OCI-LY1 (cell line): ENCODE data around the gene CNTN5.

ENCODE experiments used
- H2AFZ ChIP-seq: fragments of 200-600 bp; sonication (generic), shearing (Covaris generic); 2 replicates; pipeline ENCODE4 v1.6.0; 2014; ENCODE audit warnings: antibody characterized with exemption, mild to moderate bottlenecking, low read length
- H3F3A ChIP-seq: fragments of 200-600 bp; sonication (generic), shearing (Covaris generic); 2 replicates; pipeline ENCODE4 v1.6.0; 2014; ENCODE audit warnings: mild to moderate bottlenecking, antibody characterized with exemption, low read length, moderate library complexity; ENCODE audit not compliant: insufficient read depth
- H3K27ac ChIP-seq: fragments of 200-600 bp; sonication (generic); 2 replicates; pipeline ENCODE4 v1.5.1; 2014; ENCODE audit warnings: low read length, mixed run types, mild to moderate bottlenecking, low read depth; ENCODE audit not compliant: poor library complexity, severe bottlenecking
- H3K27me3 ChIP-seq: fragments of 200-600 bp; sonication (generic); 2 replicates; pipeline ENCODE4 v1.6.0; 2014; ENCODE audit warnings: antibody characterized with exemption, mild to moderate bottlenecking, low read length, moderate library complexity; ENCODE audit not compliant: insufficient read depth
- H3K36me3 ChIP-seq: fragments of 200-600 bp; sonication (generic); 2 replicates; pipeline ENCODE4 v1.6.1; 2014; ENCODE audit warnings: mild to moderate bottlenecking, antibody characterized with exemption, low read length, moderate library complexity, mixed read lengths; ENCODE audit not compliant: insufficient read depth
- H3K4me1 ChIP-seq: fragments of 200-600 bp; sonication (generic); 2 replicates; pipeline ENCODE4 v1.5.1; 2014; ENCODE audit warnings: mild to moderate bottlenecking, low read length, moderate library complexity; ENCODE audit not compliant: insufficient read depth, severe bottlenecking
- H3K4me2 ChIP-seq: fragments of 200-600 bp; sonication (generic), shearing (Covaris generic); 2 replicates; pipeline ENCODE4 v1.6.1; 2014; ENCODE audit warnings: low read length
- H3K4me3 ChIP-seq: fragments of 200-600 bp; sonication (generic); 2 replicates; pipeline ENCODE4 v1.5.1; 2014; ENCODE audit warnings: low read length, low read depth, mild to moderate bottlenecking, mixed read lengths; ENCODE audit not compliant: poor library complexity, severe bottlenecking
- H3K79me2 ChIP-seq: fragments of 200-600 bp; shearing (Covaris generic); 2 replicates; pipeline ENCODE4 v1.6.1; 2016; ENCODE audit warnings: mixed run types, low read length, mixed read lengths; ENCODE audit not compliant: insufficient read depth
- H3K9ac ChIP-seq: fragments of 200-600 bp; sonication (generic), shearing (Covaris generic); 2 replicates; pipeline ENCODE4 v1.6.1; 2014; ENCODE audit warnings: mild to moderate bottlenecking, low read length, mixed read lengths
- H3K9me2 ChIP-seq: fragments of 200-600 bp; sonication (generic), shearing (Covaris generic); 2 replicates; pipeline ENCODE4 v1.6.1; 2014; ENCODE audit warnings: low read depth, mild to moderate bottlenecking, low read length, mixed read lengths
- H3K9me3 ChIP-seq: fragments of 200-600 bp; shearing (Covaris generic); 2 replicates; pipeline ENCODE4 v1.6.1; 2014; ENCODE audit warnings: low read length, mixed read lengths
- H4K20me1 ChIP-seq: fragments of 200-600 bp; sonication (generic), shearing (Covaris generic); 2 replicates; pipeline ENCODE4 v1.6.0; 2016; ENCODE audit warnings: mild to moderate bottlenecking, low read length; ENCODE audit not compliant: insufficient read depth
- CTCF ChIP-seq: fragments of 200-600 bp; sonication (generic), shearing (Covaris generic); IDR thresholded peaks from 2 replicates; pipeline ENCODE4 v1.5.1; 2017; ENCODE audit warnings: mild to moderate bottlenecking, antibody characterized with exemption, low read length, moderate library complexity, mixed read lengths
- EZH2 ChIP-seq: fragments of 200-600 bp; sonication (generic), shearing (Covaris generic); IDR thresholded peaks from 2 replicates; pipeline ENCODE4 v1.8.0; 2017; ENCODE audit warnings: borderline replicate concordance, mixed run types, mild to moderate bottlenecking, antibody characterized with exemption, low read length, moderate library complexity, mixed read lengths

CNTN5 gene

DNA sequence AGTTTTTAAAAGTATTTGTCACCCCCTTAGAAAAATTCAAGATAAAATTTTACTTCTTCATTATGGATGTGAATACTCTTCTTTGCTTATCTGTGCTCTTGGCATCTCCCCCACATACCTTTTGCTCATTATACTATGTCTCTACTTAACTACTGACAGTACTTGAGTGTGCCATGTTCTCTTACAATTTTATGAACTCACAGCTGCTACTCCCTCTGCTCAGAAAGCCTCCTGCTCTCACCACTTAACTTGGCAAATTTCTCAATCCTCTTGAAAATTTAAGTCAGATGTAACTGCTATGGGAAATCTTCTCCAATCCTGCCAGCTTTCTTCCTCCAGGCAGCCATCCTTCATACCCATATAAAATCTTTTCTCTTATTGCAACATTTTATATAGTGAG, 163.4 kb downstream of the CNTN5 start:
- Histone ChIP-seq H3K27ac (no peak overlapping the region), H3K9me3 (no peaks in the 10 kb centered on the region), H3K79me2 (no peaks in the 10 kb centered on the region)

GRCh38 chr11:99188221-99188620, 167.5 kb downstream of the CNTN5 start:
- no peak overlapping the region for H3K9ac ChIP-seq
- no peaks in the 10 kb centered on the region for H3K36me3 ChIP-seq
- no peaks in the 10 kb centered on the region for H3K9me2 ChIP-seq
- H3K4me2 ChIP-seq, result no peak overlapping the region
- H3K79me2 ChIP-seq, result no peaks in the 10 kb centered on the region
- H3K9me3 ChIP-seq, result no peaks in the 10 kb centered on the region
- no peaks in the 10 kb centered on the region for H3F3A ChIP-seq
- no peak for TF ChIP-seq EZH2
- TF ChIP-seq CTCF, result no peak
- H4K20me1 ChIP-seq, result no peaks in the 10 kb centered on the region
- no peaks in the 10 kb centered on the region for H3K4me1 ChIP-seq
- no peak overlapping the region for H2AFZ ChIP-seq
- no peaks in the 10 kb centered on the region for H3K27me3 ChIP-seq
- no peak overlapping the region for H3K27ac ChIP-seq
- no peak overlapping the region for H3K4me3 ChIP-seq

More for the DNA sequence above, 163.4 kb downstream of the CNTN5 start:
- Histone ChIP-seq H3F3A (no peaks in the 10 kb centered on the region), H3K4me1 (no peaks in the 10 kb centered on the region), H4K20me1 (no peaks in the 10 kb centered on the region), H3K4me3 (no peak overlapping the region), H3K36me3 (no peaks in the 10 kb centered on the region), H3K4me2 (no peak overlapping the region), H2AFZ (no peak overlapping the region), H3K27me3 (no peaks in the 10 kb centered on the region), H3K9me2 (no peaks in the 10 kb centered on the region), H3K9ac (no peak overlapping the region)
- TF ChIP-seq CTCF (no peak), EZH2 (no peak)

DNA sequence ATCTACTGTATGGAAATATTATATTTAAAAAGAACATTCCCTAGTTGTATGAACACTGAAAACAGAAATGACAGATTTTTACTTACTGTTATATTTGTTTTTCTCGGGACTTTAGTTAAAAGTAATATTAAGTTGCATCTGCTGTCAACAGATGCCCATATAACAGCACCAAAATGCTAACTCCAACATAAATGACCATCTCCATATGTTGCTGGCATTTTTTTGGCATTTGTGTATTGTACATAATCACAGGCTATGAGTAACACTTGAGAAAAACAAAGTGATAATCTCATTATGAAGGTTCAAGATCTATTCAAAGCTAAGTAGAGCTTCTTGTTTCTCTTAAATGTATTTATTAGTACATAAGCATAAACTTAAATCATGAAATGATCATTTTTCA, 172.0 kb downstream of the CNTN5 start:
- Histone ChIP-seq H4K20me1 (no peaks in the 10 kb centered on the region), H3F3A (no peaks in the 10 kb centered on the region), H3K4me2 (no peak overlapping the region), H3K4me1 (no peaks in the 10 kb centered on the region), H3K9ac (no peak overlapping the region), H3K9me3 (no peaks in the 10 kb centered on the region), H3K27ac (no peak overlapping the region), H3K79me2 (no peaks in the 10 kb centered on the region), H3K36me3 (no peaks in the 10 kb centered on the region), H3K9me2 (no peaks in the 10 kb centered on the region), H3K27me3 (no peaks in the 10 kb centered on the region), H3K4me3 (no peak overlapping the region), H2AFZ (no peak overlapping the region)
- TF ChIP-seq EZH2 (no peak), CTCF (no peak)
